HG03280 (cell line): ENCODE measurements around the gene NSFL1C.

ENCODE experiments used
- ATAC-seq: cut with Tn5 transposase; IDR thresholded peaks from one replicate; pipeline ENCODE4 v1.9.1; 2021; ENCODE audit warnings: mild to moderate bottlenecking, moderate library complexity; ENCODE audit not compliant: unreplicated experiment

The NSFL1C gene

DNA sequence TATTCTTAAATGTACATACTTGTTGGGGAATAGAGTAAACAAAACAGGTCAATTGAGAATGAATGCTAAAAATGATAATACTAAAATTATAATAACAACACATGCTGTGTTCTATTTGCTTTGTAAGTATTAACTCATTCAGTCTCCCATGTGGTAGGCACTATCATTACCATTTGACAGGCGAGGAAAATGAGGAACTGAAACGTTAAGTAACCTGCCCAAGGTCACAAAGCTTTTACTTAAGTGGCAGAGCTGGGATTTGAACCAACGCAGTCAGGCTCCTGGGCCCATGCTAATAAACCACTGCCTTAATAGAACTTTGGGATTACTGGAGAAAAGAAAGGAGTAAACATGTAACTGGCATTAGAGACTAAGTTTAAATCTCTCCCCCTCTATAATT is 3.8 kb downstream of the NSFL1C start:
- no peak for ATAC-seq

DNA sequence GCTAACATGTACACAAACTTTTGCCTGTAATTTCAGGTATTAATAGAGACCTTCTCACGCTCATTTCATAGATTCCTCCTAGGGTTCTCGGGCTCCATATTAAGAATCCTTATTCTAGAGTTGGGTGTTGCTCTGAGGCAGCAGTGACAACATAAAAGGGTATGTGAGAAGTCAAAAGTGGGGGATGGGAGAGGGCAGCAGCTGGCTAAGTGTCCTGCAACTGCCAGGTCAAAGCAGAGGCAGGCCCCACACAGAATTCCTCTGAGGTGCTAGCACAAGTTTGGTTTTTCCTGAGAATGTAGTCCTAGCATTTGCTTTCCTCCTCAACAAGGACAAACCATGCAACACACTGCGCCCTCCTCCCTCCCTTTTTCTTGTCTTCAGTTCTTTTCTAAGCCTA is 4.6 kb downstream of the NSFL1C start:
- no peak for ATAC-seq

DNA sequence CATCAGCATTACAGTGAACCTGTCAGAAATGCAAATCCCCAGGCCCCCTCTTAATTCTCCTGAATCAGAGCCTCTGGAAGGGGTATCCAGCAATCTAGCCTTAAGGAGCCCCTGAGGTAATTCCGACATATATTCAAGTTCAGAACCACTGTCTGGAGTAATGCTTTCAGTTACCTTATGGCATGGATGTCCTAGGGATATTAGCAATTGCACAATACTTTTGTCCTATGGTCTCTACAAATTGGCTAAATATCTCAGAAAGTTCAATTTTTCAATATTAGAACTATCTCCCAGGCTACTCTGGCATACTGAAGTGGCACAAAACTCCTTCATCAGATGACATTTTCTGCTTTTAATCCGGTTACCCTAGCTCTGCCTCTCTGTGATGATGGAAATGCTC is 6.4 kb downstream of the NSFL1C start:
- ATAC-seq, result no peak

DNA sequence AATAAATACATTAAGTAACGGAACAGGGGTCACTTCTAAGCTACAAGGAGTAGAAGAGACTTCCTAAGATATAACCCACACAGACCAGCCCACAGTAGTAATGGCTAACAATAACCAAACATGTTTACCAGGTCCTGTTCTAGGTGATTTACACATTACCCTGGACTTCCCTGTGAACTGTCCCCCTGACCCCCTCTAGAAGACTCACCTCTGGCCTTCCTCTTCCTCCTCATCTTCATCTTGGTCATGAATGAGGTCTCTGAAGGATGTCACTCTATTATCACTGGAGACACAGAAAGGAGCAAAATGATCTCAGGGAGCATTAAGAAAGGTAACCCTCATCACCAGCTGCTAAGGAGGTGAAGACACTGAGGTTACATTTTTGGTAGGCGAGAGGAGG is 8.7 kb downstream of the NSFL1C start:
- no peak for ATAC-seq

DNA sequence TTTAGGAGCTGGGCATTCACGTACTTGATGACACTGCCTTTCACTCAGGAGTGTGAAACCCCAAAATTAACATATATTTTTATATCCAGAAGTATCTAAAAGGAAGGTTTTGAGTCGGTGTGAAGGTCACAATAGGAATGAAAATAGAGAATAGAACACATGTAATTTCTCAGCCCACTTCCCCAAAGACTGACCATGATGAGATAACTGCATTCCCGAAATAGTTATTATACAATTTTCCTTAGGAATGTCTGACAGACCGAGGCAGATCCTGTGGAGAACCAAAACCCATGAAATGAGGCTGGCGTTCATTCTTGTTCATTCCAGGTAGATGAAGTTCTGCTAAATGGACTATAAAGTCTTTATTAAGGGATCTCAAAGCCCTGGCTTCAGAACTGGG is 10.3 kb downstream of the NSFL1C start:
- ATAC-seq, result no peak

DNA sequence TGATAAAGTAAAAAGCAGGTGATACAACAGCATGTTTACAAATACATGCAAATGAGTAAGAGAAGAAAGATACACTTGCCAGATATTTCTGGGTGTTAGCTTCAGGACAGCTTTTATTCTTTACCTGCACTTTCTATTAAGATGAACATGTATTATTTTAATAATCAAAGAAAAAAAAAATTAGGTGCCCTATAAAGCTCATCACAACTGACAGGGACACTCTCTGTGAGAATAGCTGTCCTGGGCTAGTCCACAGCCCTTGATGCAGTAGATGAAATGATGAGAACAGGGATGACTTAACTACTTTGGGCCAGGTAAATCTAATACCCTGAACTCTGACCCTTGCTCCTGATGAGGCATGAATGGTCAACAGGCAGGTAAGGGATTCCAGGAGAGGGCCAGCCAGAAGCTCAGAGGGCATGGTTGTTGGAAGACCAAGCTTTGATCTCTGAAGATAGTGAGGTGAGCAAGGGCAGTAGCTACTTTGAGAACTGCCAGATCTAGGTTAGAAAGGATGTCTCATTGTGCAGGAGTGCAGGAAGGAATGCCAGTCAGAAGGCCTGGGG is 15.6 kb downstream of the NSFL1C start:
- no peak for ATAC-seq

DNA sequence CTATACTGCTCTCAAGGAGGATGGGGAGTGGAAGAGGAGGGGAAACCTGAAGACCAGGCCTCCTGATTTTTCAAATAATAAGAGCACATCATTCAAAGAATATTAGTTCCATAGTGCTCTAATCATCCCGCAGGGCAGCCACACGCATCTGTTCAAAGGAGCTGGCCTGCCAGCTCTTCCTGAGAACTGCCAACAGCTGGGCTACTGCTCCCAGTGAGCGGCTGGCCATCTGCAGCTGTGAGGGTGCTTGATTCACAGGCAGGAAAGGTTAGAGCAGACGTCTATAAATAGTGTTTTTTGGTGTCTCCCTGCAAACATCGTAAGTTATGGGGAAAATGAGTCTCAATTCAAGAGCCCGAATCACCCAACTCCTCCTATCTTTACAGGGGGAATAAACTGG is 17.3 kb downstream of the NSFL1C start:
- no peak for ATAC-seq

DNA sequence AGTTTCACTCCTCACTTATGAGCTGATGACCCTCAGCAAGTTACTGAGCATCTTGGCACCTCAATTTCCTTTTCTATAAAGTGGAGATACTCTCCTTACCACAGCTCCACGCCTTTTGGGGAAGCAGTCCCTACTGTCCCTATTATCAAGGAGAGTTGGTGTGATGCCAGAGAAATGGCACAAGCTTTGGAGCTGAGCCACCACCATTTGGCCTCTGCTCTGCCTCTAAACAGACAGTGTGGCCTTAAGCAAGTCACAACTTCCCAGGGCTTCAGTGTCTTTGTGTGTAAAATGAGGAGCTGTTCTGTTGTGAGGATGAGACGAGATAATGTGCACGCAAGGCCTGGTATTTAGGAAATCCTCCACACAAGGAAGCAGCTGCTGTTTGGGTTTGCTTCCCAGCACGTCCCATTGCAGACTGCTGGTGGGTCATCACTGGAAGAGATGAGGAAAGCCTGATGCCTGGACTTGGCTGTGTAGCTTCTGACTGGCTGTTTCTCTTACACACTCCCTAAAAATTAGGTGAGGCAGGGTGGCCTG is 18.5 kb downstream of the NSFL1C start:
- ATAC-seq, result no peak

DNA sequence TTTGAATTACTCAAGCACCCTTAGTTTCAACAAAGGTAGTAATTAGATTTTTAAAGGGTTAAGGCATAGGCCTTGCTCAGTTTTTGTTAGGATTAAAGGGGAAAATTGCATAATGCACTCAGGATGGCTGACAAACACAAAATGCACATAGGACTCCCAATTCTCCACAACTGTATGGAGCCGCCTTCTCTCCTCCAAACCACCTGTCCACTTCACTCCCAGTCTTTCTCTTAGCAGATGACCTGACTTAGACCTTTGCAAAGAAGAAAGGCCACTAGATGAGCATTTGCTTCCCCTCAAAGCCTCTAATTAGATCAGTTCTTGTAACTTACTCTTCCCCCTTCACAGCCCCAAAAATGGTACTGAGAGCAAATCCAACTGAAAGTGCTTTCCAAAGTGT is 20.1 kb downstream of the NSFL1C start:
- no peak for ATAC-seq

DNA sequence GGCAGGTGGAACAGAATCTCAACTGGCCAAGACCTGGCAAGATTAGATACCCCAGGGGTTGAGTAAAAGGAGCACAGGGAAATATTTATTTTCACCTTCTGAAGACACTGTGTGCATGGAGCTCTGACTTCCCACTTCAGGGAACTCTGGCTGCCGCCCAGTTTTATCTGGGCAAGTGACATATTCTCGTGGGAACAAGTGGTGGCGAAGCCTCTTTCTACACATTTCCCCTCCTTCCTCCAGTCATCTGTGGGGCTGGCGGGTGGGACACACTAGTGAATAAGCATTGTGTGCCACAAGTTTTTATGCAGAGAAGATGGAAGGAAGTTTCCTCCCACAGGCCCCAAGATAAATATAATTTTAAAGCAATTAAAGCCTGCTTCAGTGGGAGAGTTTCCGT is 23.6 kb downstream of the NSFL1C start:
- no peak for ATAC-seq

DNA sequence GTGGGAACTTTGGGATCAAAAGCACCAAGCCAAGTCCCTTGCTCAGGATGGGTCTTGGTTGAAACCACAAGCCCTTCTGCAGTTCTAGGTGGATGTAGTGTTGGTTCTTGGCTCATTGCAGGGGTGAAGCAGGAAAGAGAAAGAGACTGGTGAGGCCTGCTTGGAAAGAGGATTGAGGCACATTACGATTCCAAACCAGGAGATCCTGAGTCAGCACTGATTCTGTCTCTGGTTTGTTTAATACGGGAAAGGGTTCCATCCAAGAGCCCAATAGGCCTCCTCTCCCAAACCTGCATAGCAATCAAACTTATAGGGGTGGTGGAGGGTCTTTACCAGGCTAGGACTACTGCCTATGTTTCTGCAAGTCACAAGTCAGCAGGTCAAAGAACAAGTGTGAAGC is 24.3 kb downstream of the NSFL1C start:
- ATAC-seq, result no peak

DNA sequence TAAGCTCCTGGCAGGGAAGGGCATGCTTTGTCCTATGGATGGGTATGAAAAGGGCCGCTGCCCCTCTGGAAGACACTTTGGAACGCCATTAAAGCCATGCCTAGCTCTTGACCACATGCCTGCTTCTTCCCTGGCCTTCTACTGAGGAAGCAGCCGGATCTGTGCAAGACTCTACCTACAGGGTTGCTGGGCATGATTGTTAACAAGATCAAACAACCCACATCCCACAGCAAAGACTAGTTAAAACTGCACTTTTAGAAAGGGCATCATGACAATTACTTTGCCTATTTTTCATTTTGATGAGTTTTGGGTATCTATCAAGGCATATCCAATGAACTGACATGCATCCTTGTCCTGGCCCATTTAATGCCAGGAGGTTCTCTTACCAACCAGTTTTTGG is 25.5 kb downstream of the NSFL1C start:
- ATAC-seq, result no peak

DNA sequence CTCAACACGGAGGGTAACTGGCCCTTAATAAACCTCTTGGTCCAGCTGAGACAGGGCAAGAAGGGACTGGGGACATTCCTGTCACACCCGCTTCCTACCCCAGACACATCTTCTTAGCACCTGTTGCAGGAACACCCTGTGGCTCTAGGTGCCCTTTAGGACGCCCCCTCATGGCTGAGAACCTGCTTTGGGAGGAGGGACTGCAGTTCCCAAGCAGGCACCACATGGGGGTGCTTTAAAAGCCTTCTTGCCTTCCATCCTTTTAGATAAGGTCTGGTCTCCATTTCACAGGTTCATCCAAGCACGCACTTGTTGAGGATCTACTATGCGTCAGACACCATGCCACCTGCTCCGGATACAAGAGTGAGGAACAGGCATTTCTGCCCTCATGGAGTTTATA is 26.6 kb downstream of the NSFL1C start:
- ATAC-seq, result no peak

DNA sequence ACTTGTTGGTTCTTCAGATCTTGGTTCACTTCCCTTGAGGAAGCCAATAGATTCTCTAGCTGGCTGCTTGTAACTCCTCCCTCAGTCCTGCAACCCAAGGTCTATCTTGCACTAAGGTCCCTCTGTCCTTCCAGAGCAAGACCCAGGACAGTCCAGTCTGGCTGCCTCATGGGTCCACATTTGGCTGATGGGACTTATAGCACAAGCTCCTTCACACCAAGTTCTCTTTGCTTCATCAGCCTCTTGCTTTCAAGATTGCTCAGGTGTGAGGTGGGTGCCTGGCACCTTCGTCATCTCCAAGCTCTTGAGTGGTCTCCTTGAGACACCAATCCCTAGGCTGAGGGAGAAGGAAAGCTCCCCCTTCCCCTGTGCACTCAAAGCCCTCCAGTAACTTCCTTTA is 28.3 kb downstream of the NSFL1C start:
- ATAC-seq, result no peak

DNA sequence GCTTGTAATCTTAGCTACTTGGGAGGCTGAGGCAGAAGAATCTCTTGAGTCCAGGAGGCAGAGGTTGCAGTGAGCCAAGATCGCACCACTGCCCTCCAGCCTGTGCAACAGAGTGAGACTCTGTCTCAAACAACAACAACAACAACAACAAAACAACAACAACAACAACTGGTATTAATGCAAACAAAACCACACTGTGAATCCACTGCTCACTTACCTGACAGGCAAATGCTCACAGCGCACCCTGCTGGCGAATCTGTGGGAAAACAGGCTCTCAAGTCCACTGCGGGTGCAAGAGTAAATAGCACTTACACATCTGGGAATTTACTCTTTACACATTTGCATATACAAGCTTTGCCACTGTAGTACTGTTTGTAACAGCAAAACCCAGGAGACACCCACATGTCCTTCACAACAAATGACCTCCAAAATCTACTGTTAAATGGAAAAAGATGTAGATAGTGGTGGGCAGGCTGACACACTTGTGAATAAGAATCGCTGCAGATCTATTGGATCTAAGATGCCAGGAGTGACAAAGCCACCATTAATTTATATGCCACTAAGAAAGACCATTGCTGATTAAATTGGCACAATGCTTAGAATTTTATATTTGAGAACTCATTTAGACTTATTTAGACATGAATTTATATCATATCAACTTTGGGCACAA is 29.3 kb downstream of the NSFL1C start:
- ATAC-seq, result no peak

DNA sequence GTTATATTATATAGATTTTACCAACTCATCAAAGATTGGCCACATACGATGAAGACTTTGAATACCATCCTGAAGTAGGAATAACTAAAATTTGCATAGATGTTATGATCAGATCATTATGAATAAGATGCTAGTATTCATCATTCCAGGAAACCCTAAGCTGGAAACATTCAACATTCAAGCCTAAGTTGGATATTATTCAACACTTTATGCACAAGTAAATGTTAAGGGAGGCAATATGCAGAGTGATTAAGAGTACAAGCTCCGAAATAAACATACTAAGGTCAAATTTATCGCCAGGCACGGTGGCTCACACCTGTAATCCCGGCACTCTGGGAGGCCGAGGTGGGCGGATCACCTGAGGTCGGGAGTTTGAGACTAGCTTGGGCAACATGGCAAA is 30.4 kb downstream of the NSFL1C start:
- no peak for ATAC-seq

DNA sequence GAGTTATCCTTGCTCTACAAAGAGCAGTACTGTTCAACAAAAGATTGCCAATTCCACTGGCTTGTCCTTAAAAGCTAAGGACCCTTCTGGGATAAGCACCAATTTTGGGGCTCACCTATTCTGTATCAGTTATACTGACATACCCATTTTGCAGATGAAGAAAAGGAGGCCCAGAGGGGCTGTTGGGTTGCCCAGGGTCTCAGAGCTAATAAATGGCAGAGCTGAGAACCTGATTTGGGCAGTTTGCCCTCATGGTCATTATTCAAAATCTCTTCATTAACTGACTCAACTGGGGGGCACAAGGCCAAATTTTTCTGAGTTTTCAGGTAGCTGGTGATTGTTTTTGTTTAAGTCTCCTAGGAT is 31.3 kb downstream of the NSFL1C start:
- ATAC-seq, result no peak

DNA sequence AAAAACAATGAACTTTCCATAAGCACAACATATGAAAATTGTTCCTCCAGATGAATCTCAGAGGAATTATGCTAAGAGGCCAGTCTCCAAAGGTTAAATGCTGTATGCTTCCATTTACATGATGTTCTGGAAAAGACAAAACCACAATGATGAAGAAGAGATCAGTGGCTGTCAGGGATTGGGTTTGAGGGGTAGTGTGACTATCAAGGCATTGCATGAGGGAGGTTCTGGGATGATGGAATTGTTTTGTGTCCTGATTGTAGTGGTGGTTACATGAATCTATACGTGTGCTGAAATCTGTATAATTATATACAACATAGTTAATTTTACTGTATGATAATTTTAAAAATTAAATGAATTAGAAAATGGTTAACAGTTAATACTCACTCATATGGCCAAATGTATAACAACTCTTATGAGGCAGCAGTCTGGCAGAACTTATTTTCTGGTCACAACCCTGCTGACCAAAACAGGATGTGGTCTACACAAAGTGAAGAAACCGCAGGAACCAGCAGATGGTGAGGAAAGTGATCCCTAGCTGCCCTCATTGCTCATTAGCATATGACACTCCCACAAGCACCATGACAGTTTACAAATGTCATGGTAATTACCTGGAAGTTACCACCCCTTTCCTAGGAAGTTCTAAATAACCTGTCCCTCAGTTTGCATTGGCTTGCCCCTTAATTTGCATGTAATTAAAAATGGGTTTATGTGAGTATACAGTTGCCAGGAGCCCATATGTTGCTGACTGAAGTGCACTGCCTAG is 31.9 kb downstream of the NSFL1C start:
- peak; percentile 82 for ATAC-seq

DNA sequence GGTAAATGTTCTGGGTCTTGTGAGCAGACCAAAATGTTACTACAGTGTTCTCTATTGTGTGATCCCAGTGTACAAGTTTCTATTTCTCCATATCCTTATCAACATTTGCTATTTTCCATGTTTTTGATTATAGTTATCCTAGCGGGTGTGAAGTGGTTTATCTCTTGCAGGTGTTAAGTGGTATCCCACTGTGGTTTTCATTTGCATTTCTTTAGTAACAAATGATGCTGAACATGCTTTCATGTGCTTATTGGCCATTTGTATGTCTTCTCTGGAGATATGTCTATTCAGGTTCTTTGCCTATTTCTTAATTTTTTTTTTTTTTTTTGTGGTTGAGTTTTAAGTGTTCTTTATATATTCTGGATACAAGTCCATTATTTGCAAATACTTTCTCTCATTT is 35.5 kb downstream of the NSFL1C start:
- no peak for ATAC-seq

DNA sequence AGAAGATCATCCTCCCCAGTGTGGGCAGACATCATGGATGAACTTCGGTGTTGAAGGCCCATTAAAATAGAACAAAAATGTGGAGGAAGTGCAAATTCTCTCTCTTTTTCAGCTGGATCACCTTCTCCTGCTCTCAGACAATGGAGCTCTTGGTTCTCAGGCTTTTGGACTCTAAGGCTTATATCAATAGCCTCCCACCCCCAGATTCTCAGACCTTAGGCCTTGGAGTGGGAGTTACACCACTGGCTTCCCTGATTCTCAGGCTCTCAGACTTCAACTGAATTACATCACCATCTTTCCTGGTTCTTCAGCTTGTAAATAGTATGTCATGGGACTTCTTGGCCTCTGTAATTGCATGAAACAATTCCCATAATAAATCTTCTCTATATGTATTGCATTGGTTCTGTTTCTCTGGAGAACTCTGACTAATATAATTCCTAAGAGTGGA is 36.6 kb downstream of the NSFL1C start:
- no peak for ATAC-seq

DNA sequence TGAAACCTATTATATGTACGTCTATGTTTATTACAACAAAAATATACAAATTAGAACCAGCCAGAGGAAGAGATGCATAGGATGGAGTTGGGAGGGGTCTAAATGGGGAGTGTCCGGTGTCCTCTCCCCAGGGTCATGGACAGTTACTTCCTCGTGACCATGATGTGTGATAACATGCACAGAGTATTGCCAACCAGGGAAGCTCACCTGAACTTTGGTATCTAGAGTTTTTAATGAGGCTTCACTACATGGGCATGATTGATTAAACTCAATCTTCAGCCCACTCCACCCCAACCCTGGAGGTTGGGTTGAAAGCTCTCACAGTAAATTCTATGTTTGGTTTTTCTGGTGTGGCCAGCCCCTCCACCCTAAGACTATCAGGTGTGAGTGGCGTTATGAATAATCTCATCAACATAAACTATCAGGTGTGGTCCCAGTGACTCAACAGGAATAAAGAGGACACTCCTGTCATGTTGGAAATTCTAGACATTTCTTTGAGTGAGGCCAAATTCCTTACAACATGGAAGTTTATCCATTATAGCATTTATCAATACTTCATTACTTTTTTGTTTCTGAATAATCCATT is 37.4 kb downstream of the NSFL1C start:
- no peak for ATAC-seq
